ENCODE data around the gene BRD7. TPM values are rescaled to one million over a fixed set of nuclear protein-coding genes. Genes with fewer than 3 reads are reported as not detected.
A peak's percentile ranks its signal among the peaks of the same experiment; 100 is the strongest.

The BRD7 gene
- total RNA-seq, 4 donors from 2014 or later: 27.8 to 46.2 (median 36.8) TPM

DNA sequence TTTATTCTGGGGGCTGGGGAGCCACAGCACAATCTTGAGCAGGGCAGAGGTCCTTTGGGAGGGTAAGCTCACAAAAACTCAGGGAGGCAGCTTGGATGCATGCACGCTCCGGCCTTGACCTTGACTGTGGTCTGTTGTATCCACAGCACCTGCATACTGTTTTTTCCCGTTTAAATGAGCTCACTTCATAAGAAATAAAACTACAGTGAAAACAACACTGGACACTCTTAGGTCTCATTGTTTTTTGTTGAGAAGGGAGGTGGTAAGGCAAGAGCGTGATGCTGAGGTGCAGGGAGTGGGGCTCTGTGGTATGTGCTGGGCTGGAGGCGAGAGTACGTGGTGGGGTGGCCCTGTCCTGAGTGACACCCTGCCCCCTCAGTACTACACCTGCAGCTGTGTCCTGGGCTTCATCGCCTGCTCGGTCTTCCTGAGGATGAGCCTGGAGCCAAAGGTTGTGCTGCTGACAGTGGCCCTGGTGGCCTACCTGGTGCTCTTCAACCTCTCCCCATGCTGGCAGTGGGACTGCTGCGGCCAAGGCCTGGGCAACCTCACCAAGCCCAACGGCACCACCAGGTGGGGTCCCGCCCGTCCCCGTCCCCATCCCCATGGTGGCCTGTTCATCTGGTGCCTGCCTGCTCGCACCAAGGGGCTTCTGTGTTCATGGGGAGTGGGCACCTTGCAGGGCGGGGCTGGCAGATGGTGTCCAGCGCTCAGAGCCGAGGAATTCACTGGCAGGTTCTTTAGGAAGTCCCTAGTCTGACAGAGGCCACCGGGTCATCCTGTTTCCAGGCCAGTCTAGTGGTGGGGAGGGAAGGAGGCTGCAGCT lies 58.3 kb downstream of the BRD7 start:
- peak; percentile 11 to 48 (median 42) for DNase-seq
- no peaks in the 10 kb centered on the region for H3K9me3 ChIP-seq
- H3K27me3 ChIP-seq: no peaks in the 10 kb centered on the region
- no peaks in the 10 kb centered on the region for H3K4me1 ChIP-seq
- TF ChIP-seq, protein P1, sequence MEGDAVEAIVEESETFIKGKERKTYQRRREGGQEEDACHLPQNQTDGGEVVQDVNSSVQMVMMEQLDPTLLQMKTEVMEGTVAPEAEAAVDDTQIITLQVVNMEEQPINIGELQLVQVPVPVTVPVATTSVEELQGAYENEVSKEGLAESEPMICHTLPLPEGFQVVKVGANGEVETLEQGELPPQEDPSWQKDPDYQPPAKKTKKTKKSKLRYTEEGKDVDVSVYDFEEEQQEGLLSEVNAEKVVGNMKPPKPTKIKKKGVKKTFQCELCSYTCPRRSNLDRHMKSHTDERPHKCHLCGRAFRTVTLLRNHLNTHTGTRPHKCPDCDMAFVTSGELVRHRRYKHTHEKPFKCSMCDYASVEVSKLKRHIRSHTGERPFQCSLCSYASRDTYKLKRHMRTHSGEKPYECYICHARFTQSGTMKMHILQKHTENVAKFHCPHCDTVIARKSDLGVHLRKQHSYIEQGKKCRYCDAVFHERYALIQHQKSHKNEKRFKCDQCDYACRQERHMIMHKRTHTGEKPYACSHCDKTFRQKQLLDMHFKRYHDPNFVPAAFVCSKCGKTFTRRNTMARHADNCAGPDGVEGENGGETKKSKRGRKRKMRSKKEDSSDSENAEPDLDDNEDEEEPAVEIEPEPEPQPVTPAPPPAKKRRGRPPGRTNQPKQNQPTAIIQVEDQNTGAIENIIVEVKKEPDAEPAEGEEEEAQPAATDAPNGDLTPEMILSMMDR (IDR thresholded peaks at IDR 0.05): no peak
- TF ChIP-seq POLR2A (IDR thresholded peaks at IDR 0.05): no peak
- H3K4me3 ChIP-seq: no peak overlapping the region
- H3K36me3 ChIP-seq: peaks cover 0 to 28% (median 0%) of the 10 kb centered on the region in 3 donors
- H3K27ac ChIP-seq: no peak overlapping the region

DNA sequence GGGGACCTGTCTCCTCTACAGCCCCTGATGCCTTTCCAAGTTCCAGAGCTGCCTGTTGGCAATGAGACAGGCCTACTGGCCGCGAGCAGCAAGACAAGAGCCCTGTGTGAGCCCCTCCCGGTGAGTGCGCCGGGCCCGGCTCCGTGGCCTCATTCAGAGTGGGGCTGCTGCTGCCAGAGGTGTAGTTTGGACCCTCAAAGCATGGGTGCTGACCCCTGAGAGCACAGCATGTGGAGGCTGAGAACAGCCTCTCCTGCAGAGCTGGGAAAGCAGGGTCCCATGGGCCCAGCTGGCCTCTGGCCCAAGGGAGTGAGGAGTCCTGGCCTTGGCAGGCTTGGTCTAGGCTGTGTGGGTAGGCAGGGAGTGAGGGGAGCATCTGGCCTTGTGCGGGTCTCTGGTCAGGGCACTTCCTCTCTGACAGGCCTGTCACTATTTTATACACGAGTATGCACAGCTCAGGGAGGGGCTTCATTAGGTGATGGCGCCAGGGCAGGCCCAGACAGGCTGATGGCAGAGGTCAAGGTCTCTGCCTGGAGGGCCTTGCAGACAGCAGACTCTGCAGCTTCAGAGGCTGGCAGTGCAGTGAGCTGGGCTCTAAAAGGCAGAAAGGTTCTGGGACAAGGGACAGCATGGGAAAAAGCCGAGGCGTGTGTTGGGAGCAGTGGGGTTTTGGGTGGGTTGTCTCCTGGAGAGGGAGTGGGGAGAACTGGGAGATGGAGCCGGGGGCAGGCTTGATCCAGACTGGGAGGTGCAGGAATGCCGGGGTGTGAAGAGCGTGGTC lies 59.1 kb downstream of the BRD7 start:
- H3K4me3 ChIP-seq: no peak overlapping the region
- no peak for TF ChIP-seq POLR2A (IDR thresholded peaks at IDR 0.05)
- TF ChIP-seq, protein P1 (IDR thresholded peaks at IDR 0.05): no peak
- peak; percentile 6 to 47 (median 45) for DNase-seq
- H3K36me3 ChIP-seq: peaks cover 0 to 23% (median 0%) of the 10 kb centered on the region in 3 donors
- H3K4me1 ChIP-seq: no peaks in the 10 kb centered on the region
- H3K9me3 ChIP-seq: no peaks in the 10 kb centered on the region
- no peaks in the 10 kb centered on the region for H3K27me3 ChIP-seq
- H3K27ac ChIP-seq: peak overlapping the region in 1 of 4 donors; percentile 10

DNA sequence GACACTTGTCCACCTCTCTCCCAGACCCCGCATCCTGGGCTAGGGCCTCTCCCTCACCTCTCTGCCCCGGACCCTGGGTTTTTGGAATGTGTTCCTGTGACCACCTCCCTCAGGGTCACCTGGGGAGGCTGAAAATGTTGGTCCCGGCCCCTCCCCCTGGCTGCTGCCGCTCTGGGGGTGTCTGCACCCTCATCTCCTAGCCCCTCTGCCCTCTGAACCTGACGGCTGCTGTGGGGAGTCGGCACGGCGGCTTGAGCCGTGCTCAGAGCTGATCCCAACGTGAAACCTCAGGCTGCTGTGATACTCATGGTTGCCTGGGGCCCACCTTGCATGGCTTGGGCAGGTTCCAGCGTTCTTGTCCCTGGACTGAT lies 59.6 kb downstream of the BRD7 start:
- Histone ChIP-seq H3K27me3 (no peaks in the 10 kb centered on the region), H3K9me3 (no peaks in the 10 kb centered on the region), H3K4me3 (no peak overlapping the region), H3K36me3 (peaks cover 0 to 22% (median 0%) of the 10 kb centered on the region in 3 donors), H3K4me1 (no peaks in the 10 kb centered on the region), H3K27ac (no peak overlapping the region)
- TF ChIP-seq POLR2A (IDR thresholded peaks at IDR 0.05): no peak
- TF ChIP-seq, protein P1 (IDR thresholded peaks at IDR 0.05): no peak
- DNase-seq: peak in 1 of 3 donors; percentile 11

DNA sequence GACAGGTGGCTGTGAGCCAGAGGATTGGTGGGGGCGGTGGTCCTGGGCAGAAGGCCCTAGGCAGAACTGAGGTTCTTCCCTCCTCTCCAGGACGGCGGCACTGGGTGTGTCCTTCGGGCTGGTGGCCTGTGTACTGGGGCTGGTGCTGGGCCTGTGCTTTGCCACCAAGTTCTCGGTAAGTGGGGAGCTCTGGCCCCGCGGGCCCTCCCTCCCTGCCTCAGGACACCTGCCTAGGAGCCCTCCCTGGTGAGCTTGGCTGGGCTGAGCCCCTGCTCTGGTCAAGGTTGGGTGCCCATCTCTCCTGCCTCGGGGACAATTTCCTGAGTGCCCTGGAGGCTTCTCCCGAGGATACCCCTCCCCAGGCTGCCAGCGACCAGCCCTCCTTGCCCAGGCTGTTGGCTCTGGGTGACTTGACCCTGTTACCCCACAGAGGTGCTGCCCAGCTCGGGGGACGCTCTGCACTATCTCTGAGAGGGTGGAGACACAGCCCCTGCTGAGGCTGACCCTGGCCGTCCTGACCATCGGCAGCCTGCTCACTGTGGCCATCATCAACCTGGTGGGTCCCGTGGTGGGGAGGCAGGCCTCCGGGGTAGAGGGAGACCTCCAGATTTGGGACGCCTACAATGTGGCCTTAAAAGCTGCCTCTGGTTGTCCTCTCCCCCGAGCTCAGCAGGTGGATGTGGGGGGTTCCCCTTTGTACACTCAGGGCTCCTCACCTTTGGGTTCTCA lies 60.4 kb downstream of the BRD7 start:
- Histone ChIP-seq H3K9me3 (no peaks in the 10 kb centered on the region), H3K36me3 (peaks cover 0 to 14% (median 0%) of the 10 kb centered on the region in 3 donors), H3K4me3 (no peak overlapping the region), H3K27me3 (no peaks in the 10 kb centered on the region), H3K27ac (no peak overlapping the region), H3K4me1 (no peaks in the 10 kb centered on the region)
- no peak for TF ChIP-seq POLR2A (IDR thresholded peaks at IDR 0.05)
- TF ChIP-seq, protein P1 (IDR thresholded peaks at IDR 0.05): no peak
- peak in 1 of 3 donors; percentile 44 for DNase-seq

GRCh38 chr16:50306287-50306686 lies 62.5 kb downstream of the BRD7 start:
- H3K4me1 ChIP-seq: peaks cover 0 to 8% (median 0%) of the 10 kb centered on the region in 4 donors
- no peak overlapping the region for H3K27ac ChIP-seq
- H3K36me3 ChIP-seq: peaks cover 0 to 6% (median 0%) of the 10 kb centered on the region in 3 donors
- H3K9me3 ChIP-seq: no peaks in the 10 kb centered on the region
- DNase-seq: peak in 1 of 3 donors; percentile 26
- H3K27me3 ChIP-seq: no peaks in the 10 kb centered on the region
- TF ChIP-seq POLR2A (IDR thresholded peaks at IDR 0.05): no peak
- TF ChIP-seq, protein P1 (IDR thresholded peaks at IDR 0.05): no peak
- H3K4me3 ChIP-seq: no peak overlapping the region

Measured in Peyer's patch (tissue), 4 donors.